A673 (cell line): ENCODE measurements around the gene TENT5C. TPM values are rescaled to one million over a fixed set of nuclear protein-coding genes. Genes with fewer than 3 reads are reported as not detected.

Experiments
- BruUV-seq: library from RNA; stranded (reverse); fragments of 400-500 nt; replicated peaks from 2 replicates; lab custom pipeline; 2021; lab: Mats Ljungman, UMichigan
- CTCF ChIA-PET: fragments of 300-600 bp; sonication (Branson Sonifier 250); formaldehyde crosslinking; loops from one replicate; lab custom pipeline; 2022; ENCODE audit warnings: antibody characterized with exemption; lab: Charles Lee
- POLR2A ChIA-PET: fragments of 300-600 bp; sonication (Branson Sonifier 250); formaldehyde crosslinking; loops from one replicate; lab custom pipeline; 2022; ENCODE audit warnings: antibody characterized with exemption; ENCODE audit not compliant: low non-redundant PET; lab: Charles Lee
- DNase-seq: peaks from one replicate; pipeline ENCODE4 v3.0.0-alpha.2; 2015; ENCODE audit warnings: low spot score
- H3K27ac ChIP-seq: fragments of 200-600 bp; sonication (generic); 2 replicates; pipeline ENCODE4 v1.5.1; 2016; ENCODE audit warnings: mixed run types, low read depth, mild to moderate bottlenecking, mixed read lengths, antibody characterized with exemption, low read length; ENCODE audit not compliant: poor library complexity, severe bottlenecking
- H3K27me3 ChIP-seq: fragments of 200-600 bp; sonication (generic); replicated peaks from 2 replicates; pipeline ENCODE4 v1.6.1; 2017; ENCODE audit warnings: mixed run types, low read depth, mild to moderate bottlenecking, mixed read lengths, antibody characterized with exemption, low read length; ENCODE audit not compliant: insufficient read depth, poor library complexity
- H3K36me3 ChIP-seq: fragments of 200-600 bp; sonication (generic); 2 replicates; pipeline ENCODE4 v1.6.1; 2016; ENCODE audit warnings: mixed run types, mild to moderate bottlenecking, mixed read lengths, antibody characterized with exemption, low read length; ENCODE audit not compliant: insufficient read depth, poor library complexity, severe bottlenecking
- H3K4me1 ChIP-seq: fragments of 200-600 bp; sonication (generic); 2 replicates; pipeline ENCODE4 v1.6.1; 2017; ENCODE audit warnings: mixed run types, mild to moderate bottlenecking, mixed read lengths, antibody characterized with exemption, low read length; ENCODE audit not compliant: insufficient read depth, poor library complexity, severe bottlenecking
- H3K4me3 ChIP-seq: fragments of 200-600 bp; sonication (generic); 2 replicates; pipeline ENCODE4 v1.5.1; 2016; ENCODE audit warnings: low read depth, mixed run types, mild to moderate bottlenecking, mixed read lengths, low read length; ENCODE audit not compliant: poor library complexity, severe bottlenecking
- H3K9me3 ChIP-seq: fragments of 200-600 bp; sonication (generic); 2 replicates; pipeline ENCODE4 v1.6.1; 2016; ENCODE audit warnings: mixed run types, low read depth, mild to moderate bottlenecking, mixed read lengths, antibody characterized with exemption, low read length; ENCODE audit not compliant: poor library complexity, severe bottlenecking
- EZH2 ChIP-seq: fragments of 200-600 bp; sonication (generic); IDR thresholded peaks from 2 replicates; pipeline ENCODE4 v1.6.1; 2017; ENCODE audit warnings: borderline replicate concordance, low read depth, mild to moderate bottlenecking, mixed read lengths, antibody characterized with exemption, low read length; ENCODE audit not compliant: poor library complexity, severe bottlenecking
- intact Hi-C: fragments of 100-400 bp; cut with micrococcal nuclease; formaldehyde crosslinking; loops from one replicate; pipeline ENCODE4 v1.10.0; 2022; ENCODE audit not compliant: unreplicated experiment
- total RNA-seq: library from RNA; stranded (reverse); gene quantifications from 2 replicates; pipeline ENCODE4 v1.2.3, GENCODE V29; 2021
- TF ChIP-seq, protein P1 (sequence below): fragments of 300-800, 200-600 bp; sonication (generic); conservative IDR thresholded peaks from 2 replicates; pipeline ENCODE4 v1.5.1; 2017; ENCODE audit warnings: low read depth, mild to moderate bottlenecking, antibody characterized with exemption, low read length, moderate library complexity, mixed read lengths

Gene TENT5C
- total RNA-seq, 1 experiment from 2014 or later = 1.1 TPM

GRCh38 chr1:117581391-117581943 lies 24.4 kb upstream of the TENT5C start:
- POLR2A ChIA-PET = no interaction called here
- no peak overlapping the region for H3K27ac ChIP-seq

GRCh38 chr1:117582451-117582850 lies 23.4 kb upstream of the TENT5C start:
- POLR2A ChIA-PET = no interaction called here
- DNase-seq = no peak
- Histone ChIP-seq H3K4me1 (no peaks in the 10 kb centered on the region), H3K9me3 (no peaks in the 10 kb centered on the region), H3K27me3 (no peaks in the 10 kb centered on the region), H3K27ac (no peak overlapping the region), H3K4me3 (no peak overlapping the region), H3K36me3 (no peaks in the 10 kb centered on the region)
- BruUV-seq = no TSS peak
- intact Hi-C loops = no loop called here
- TF ChIP-seq EZH2 = no peak
- TF ChIP-seq, protein P1, sequence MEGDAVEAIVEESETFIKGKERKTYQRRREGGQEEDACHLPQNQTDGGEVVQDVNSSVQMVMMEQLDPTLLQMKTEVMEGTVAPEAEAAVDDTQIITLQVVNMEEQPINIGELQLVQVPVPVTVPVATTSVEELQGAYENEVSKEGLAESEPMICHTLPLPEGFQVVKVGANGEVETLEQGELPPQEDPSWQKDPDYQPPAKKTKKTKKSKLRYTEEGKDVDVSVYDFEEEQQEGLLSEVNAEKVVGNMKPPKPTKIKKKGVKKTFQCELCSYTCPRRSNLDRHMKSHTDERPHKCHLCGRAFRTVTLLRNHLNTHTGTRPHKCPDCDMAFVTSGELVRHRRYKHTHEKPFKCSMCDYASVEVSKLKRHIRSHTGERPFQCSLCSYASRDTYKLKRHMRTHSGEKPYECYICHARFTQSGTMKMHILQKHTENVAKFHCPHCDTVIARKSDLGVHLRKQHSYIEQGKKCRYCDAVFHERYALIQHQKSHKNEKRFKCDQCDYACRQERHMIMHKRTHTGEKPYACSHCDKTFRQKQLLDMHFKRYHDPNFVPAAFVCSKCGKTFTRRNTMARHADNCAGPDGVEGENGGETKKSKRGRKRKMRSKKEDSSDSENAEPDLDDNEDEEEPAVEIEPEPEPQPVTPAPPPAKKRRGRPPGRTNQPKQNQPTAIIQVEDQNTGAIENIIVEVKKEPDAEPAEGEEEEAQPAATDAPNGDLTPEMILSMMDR = no peak
- CTCF ChIA-PET = no interaction called here

More at GRCh38 chr1:117581391-117581943, 24.4 kb upstream of the TENT5C start:
- CTCF ChIA-PET = interaction anchor here (0.7 kb wide), 1 partner anchor 46 kb away, joined by 3 read pairs; no protein-coding TSS in a partner anchor
- H3K9me3 ChIP-seq = no peaks in the 10 kb centered on the region
- H3K27me3 ChIP-seq = no peaks in the 10 kb centered on the region
- intact Hi-C loops = no loop called here
- TF ChIP-seq, protein P1 = no peak
- no peak for TF ChIP-seq EZH2
- no peak for DNase-seq
- no peaks in the 10 kb centered on the region for H3K4me1 ChIP-seq
- no peak overlapping the region for H3K4me3 ChIP-seq
- H3K36me3 ChIP-seq = no peaks in the 10 kb centered on the region
- no TSS peak for BruUV-seq

DNA sequence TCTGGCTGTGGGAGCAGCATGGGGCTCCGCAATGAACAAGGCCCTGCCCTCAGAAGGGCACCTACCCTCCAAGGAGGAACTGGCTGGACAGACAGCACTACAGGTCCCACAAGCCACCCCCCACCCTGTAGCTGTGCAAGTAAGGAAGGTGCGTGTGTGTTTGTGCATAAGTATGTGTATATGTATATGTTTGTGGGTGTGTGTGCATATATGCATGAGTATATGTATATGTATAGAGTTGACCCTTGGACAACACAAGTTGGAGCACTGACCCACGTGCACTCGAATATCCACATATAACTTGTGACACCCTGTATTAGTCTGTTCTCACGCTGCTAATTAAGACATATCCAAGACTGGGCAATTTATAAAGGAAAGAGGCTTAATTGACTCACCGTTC lies 22.6 kb upstream of the TENT5C start:
- no TSS peak for BruUV-seq
- Histone ChIP-seq H3K27me3 (no peaks in the 10 kb centered on the region), H3K4me1 (no peaks in the 10 kb centered on the region), H3K4me3 (no peak overlapping the region), H3K9me3 (no peaks in the 10 kb centered on the region), H3K27ac (no peak overlapping the region), H3K36me3 (no peaks in the 10 kb centered on the region)
- ChIA-PET CTCF (no interaction called here), POLR2A (no interaction called here)
- intact Hi-C loops = no loop called here
- DNase-seq = no peak
- TF ChIP-seq, protein P1 = no peak
- no peak for TF ChIP-seq EZH2
